IMR-90 (cell line): Measurements from ENCODE around the gene KCNG3.

Experiments
- POLR2A ChIP-seq: IDR thresholded peaks from 2 replicates; pipeline ENCODE4 v1.6.1; 2012; ENCODE audit warnings: mild to moderate bottlenecking, low read depth, low read length
- RAD21 ChIP-seq: IDR thresholded peaks from 2 replicates; pipeline ENCODE4 v1.6.1; 2012; ENCODE audit warnings: low read length, improper control_type of control experiment
- TF ChIP-seq, protein P1 (sequence below): conservative IDR thresholded peaks from 2 replicates; pipeline ENCODE4 v1.5.1; 2012; ENCODE audit warnings: mild to moderate bottlenecking, low read depth, low read length, improper control_type of control experiment

DNA sequence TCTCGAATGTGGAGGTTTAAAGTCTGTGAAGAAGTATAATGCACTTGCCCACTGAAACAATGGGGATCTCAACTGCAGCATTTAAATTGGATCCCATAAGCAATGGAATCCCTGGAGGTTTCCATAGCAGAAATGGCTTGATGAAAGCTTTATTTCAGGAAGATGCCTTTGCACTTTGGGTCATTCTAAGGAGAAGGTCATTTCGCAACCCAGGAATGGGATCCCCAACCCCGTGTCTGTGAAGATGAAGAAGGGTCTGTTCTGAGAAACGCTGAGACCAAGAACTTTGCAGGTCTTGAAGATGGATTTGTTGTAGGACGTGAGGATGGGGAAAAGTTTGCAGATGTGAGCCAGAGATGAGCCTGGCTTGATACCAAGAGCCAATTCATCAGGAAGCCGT is 1.8 kb upstream of the KCNG3 start:
- no peak for TF ChIP-seq RAD21
- no peak for TF ChIP-seq POLR2A
- TF ChIP-seq, protein P1, sequence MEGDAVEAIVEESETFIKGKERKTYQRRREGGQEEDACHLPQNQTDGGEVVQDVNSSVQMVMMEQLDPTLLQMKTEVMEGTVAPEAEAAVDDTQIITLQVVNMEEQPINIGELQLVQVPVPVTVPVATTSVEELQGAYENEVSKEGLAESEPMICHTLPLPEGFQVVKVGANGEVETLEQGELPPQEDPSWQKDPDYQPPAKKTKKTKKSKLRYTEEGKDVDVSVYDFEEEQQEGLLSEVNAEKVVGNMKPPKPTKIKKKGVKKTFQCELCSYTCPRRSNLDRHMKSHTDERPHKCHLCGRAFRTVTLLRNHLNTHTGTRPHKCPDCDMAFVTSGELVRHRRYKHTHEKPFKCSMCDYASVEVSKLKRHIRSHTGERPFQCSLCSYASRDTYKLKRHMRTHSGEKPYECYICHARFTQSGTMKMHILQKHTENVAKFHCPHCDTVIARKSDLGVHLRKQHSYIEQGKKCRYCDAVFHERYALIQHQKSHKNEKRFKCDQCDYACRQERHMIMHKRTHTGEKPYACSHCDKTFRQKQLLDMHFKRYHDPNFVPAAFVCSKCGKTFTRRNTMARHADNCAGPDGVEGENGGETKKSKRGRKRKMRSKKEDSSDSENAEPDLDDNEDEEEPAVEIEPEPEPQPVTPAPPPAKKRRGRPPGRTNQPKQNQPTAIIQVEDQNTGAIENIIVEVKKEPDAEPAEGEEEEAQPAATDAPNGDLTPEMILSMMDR, result no peak
